CD4-positive, alpha-beta T cell treated with Interleukin-4 for 4 hours (primary cell): ENCODE data around the gene OSBPL8.

ENCODE experiments used
- DNase-seq: peaks from one replicate; pipeline ENCODE4 v3.0.0-alpha.2; 2020

OSBPL8 gene

DNA sequence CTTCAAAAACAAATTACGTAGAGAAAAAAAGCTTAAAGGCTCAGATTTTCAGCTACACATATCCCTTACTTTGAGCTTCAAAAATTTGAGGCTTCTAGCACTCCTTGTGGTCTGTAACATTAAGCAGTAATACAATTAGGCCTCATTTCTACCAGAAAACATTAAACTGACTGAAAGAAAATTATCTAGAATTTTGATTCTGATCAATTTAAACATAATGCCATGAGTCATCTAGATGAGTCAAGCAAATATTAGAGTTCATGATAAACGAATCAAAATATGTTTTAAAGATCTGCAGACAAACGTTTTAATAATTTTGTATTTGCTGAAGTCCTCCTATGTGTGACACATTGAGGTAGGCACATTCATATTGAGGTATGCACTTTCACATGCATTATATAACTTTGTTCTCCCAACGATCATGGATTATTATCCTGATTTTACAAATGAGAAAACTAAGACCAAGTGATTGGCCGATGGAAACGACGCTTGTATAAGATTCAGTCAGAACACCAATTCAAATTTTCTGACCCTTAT lies 4.3 kb downstream of the OSBPL8 start:
- DNase-seq = peak; percentile 37

- DNase-seq = no peak
Observed at GRCh38 chr12:76554405-76555230, 5.0 kb downstream of the OSBPL8 start.

GRCh38 chr12:76552343-76552938 lies 7.1 kb downstream of the OSBPL8 start:
- DNase-seq = no peak

DNA sequence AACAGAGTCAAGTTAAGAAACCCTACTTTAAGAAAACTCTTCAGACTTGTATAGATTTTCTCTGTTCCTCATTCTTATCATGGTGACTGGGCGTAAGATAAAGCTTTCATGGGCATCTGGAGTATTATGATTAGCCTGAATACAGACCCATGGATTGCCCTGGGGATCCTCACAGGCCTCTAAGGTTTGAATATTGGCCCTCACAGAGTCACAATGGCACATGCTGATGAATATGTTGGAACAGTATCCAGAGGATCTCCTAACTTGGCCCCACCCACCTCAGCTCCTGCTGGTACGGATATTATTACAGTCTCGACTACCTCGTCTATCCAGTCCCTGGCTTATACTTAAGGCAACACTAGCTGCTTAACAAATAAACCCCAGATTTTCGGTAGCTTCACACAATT lies 8.1 kb downstream of the OSBPL8 start:
- no peak for DNase-seq

DNA sequence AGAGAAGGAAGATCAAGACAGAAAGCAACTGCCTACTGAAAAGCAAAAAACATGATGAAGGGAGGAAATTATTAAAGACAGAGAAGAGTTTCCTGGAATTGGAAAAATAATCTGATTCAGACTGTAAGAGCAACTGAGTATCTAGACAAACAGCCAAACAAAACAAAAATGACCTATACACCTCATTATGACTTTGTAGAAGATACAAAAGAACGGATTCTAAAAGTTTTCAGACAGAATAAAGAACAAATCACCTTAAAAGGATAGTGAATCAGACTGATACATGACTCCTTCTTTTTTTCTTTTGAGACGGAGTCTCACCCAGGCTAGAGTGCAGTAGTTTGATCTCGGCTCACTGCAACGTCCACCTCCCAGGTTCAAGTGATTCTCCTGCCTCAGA lies 10.4 kb downstream of the OSBPL8 start:
- no peak for DNase-seq

- no peak for DNase-seq
Observed at GRCh38 chr12:76548222-76548837, 11.2 kb downstream of the OSBPL8 start.

- no peak for DNase-seq
Observed at GRCh38 chr12:76547526-76547925, 12.0 kb downstream of the OSBPL8 start.

GRCh38 chr12:76546889-76547288 lies 12.7 kb downstream of the OSBPL8 start:
- DNase-seq = no peak

GRCh38 chr12:76545486-76545885 lies 14.1 kb downstream of the OSBPL8 start:
- no peak for DNase-seq

GRCh38 chr12:76544601-76545261 lies 14.8 kb downstream of the OSBPL8 start:
- no peak for DNase-seq

GRCh38 chr12:76543813-76544347 lies 15.7 kb downstream of the OSBPL8 start:
- no peak for DNase-seq

DNA sequence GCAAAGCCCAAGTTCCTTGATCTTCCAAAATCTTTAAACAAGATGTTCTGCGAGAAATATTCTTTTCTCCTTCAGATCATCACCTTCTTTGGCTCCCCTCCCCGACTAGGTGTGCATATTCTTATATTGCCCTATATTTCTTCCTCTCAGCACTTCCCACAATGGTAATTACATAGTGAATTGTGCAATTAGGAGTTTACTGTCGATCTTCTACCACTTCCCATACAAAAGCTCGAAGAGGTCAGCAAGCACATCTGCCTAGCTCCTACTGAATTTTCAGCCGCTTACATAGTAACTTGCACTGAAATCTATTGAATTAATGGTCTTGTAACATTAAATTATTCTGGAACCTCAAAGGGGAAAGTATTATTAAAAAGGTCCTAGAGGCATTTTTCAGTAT lies 16.7 kb downstream of the OSBPL8 start:
- no peak for DNase-seq

- no peak for DNase-seq
Observed at GRCh38 chr12:76539727-76540126, 19.8 kb downstream of the OSBPL8 start.

- no peak for DNase-seq
Observed at GRCh38 chr12:76537923-76538322, 21.6 kb downstream of the OSBPL8 start.

DNA sequence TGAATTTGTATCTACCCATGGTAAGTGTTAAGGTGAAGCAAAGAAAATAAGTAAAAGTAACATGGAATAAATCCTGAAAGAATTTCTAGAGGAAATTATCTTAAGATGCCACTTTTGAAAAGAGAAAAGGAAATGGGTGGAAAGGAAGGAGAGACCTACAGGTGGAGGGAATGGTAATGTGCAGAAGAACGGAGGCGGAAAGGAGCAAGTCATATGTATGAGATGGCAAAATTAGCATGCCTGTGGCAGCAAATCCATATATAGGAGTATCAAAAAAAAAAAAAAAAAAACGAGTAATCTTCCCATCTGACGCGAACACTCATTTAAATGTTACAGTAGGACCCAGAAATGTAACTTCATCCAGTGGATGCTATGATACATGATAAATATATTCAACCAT lies 23.0 kb downstream of the OSBPL8 start:
- DNase-seq = no peak

- no peak for DNase-seq
Observed at GRCh38 chr12:76535170-76535569, 24.4 kb downstream of the OSBPL8 start.

- DNase-seq = no peak
Observed at GRCh38 chr12:76533331-76533730, 26.2 kb downstream of the OSBPL8 start.

DNA sequence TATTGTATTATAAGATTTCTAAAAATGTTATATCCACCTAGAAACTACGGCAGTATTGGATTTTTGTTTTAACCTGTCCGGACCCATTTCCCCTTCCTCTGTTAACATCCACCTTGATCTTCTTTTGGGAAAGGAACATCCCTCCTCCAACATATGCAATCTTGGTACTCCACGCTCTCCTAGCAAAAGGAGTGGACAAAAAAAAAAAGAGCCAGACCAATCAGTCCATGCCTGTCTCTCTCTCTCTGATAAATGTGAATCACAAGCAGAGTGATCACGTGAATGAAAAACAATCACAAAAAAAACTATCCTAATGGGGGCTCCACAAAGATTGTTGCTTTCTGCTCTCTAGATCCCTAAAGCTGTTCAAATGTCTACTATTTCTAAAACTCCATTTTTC lies 27.1 kb downstream of the OSBPL8 start:
- no peak for DNase-seq

DNA sequence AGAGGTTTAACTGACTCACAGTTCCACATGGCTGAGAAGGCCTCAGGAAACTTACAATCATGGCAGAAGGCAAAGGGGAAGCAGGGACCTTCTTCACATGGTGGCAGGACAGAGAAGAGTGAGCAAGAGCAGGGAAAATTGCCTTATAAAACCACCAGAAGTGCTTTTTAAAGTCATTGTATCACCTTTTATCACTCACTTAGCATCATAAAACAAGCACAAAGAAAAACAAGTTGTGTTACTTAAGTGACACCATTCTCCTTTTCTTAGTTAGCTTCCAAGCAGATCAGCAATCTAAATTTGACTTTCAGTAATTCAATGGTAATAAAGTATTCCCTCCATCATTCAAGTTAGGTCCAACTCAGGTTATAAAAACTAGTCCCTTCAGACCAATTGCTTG lies 28.5 kb downstream of the OSBPL8 start:
- DNase-seq = no peak

GRCh38 chr12:76530516-76530915 lies 29.1 kb downstream of the OSBPL8 start:
- DNase-seq = no peak

- no peak for DNase-seq
Observed at GRCh38 chr12:76529226-76529918, 30.2 kb downstream of the OSBPL8 start.

GRCh38 chr12:76523408-76523807 lies 36.2 kb downstream of the OSBPL8 start:
- DNase-seq = no peak
